ENCODE results near the gene SAXO1.
"Not testable (repeated sequence)": the region's sequence is repeated elsewhere in the genome, so short reads cannot be mapped to it uniquely, and the experiment has no call there.

Gene SAXO1

GRCh38 chr9:19026375-19026774 is 6.6 kb downstream of the SAXO1 start:
- TF ChIP-seq CTCF (IDR thresholded peaks at IDR 0.05; ENCODE audit: low read depth, low read length, missing control alignments) = no peak
- DNase-seq (ENCODE audit: extremely low read depth, low read depth) = no peak
- no peak overlapping the region for H3K4me3 ChIP-seq (replicated peaks; ENCODE audit: low read depth, low read length)

GRCh38 chr9:19023078-19023477 is 9.9 kb downstream of the SAXO1 start:
- H3K4me3 ChIP-seq (replicated peaks; ENCODE audit: low read depth, low read length) = no peak overlapping the region
- DNase-seq (ENCODE audit: extremely low read depth, low read depth) = no peak
- TF ChIP-seq CTCF (IDR thresholded peaks at IDR 0.05; ENCODE audit: low read depth, low read length, missing control alignments) = no peak

GRCh38 chr9:19022206-19022605 is 10.8 kb downstream of the SAXO1 start:
- H3K4me3 ChIP-seq (replicated peaks; ENCODE audit: low read depth, low read length) = no peak overlapping the region
- no peak for TF ChIP-seq CTCF (IDR thresholded peaks at IDR 0.05; ENCODE audit: low read depth, low read length, missing control alignments)
- DNase-seq (ENCODE audit: extremely low read depth, low read depth) = no peak

GRCh38 chr9:19021649-19022048 is 11.4 kb downstream of the SAXO1 start:
- not testable (repeated sequence) for H3K4me3 ChIP-seq (replicated peaks; ENCODE audit: low read depth, low read length); DNase-seq (ENCODE audit: extremely low read depth, low read depth)

- DNase-seq (ENCODE audit: extremely low read depth, low read depth) = no peak
- TF ChIP-seq CTCF (IDR thresholded peaks at IDR 0.05; ENCODE audit: low read depth, low read length, missing control alignments) = no peak
- no peak overlapping the region for H3K4me3 ChIP-seq (replicated peaks; ENCODE audit: low read depth, low read length)
Measured at GRCh38 chr9:19020886-19021455, 12.0 kb downstream of the SAXO1 start.

- no peak for DNase-seq (ENCODE audit: extremely low read depth, low read depth)
- H3K4me3 ChIP-seq (replicated peaks; ENCODE audit: low read depth, low read length) = no peak overlapping the region
- no peak for TF ChIP-seq CTCF (IDR thresholded peaks at IDR 0.05; ENCODE audit: low read depth, low read length, missing control alignments)
Measured at GRCh38 chr9:19018201-19018600, 14.8 kb downstream of the SAXO1 start.

GRCh38 chr9:19009391-19009965 is 23.5 kb downstream of the SAXO1 start:
- TF ChIP-seq CTCF (IDR thresholded peaks at IDR 0.05; ENCODE audit: low read depth, low read length, missing control alignments) = no peak
- H3K4me3 ChIP-seq (replicated peaks; ENCODE audit: low read depth, low read length) = no peak overlapping the region
- DNase-seq (ENCODE audit: extremely low read depth, low read depth) = no peak
